ENCODE results near the gene GYPA.
"Not testable (repeated sequence)": the region's sequence is repeated elsewhere in the genome, so short reads cannot be mapped to it uniquely, and the experiment has no call there.

Gene GYPA

GRCh38 chr4:144128709-144129320, 11.7 kb downstream of the GYPA start:
- DNase-seq (ENCODE audit: low spot score) = not testable (repeated sequence)

GRCh38 chr4:144125109-144125508, 15.4 kb downstream of the GYPA start:
- not testable (repeated sequence) for DNase-seq (ENCODE audit: low spot score)

- DNase-seq (ENCODE audit: low spot score) = not testable (repeated sequence)
These were observed 16.4 kb downstream of the GYPA start for GRCh38 chr4:144123982-144124635.

DNA sequence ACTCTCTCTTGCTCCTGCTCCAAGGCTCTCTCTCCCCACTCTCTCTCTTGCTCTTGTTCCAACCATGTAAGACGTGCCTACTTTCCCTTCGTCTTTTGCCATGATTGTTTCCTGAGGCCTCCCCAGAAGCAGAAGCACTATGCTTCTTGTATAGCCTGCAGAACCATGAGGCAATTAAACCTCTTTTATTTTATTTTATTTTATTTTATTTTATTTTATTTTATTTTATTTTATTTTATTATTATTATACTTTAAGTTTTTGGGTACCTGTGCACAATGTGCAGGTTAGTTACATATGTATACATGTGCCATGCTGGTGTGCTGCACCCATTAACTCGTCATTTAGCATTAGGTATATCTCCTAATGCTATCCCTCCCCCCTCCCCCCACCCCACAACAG, 17.2 kb downstream of the GYPA start:
- DNase-seq (ENCODE audit: low spot score) = not testable (repeated sequence)

DNA sequence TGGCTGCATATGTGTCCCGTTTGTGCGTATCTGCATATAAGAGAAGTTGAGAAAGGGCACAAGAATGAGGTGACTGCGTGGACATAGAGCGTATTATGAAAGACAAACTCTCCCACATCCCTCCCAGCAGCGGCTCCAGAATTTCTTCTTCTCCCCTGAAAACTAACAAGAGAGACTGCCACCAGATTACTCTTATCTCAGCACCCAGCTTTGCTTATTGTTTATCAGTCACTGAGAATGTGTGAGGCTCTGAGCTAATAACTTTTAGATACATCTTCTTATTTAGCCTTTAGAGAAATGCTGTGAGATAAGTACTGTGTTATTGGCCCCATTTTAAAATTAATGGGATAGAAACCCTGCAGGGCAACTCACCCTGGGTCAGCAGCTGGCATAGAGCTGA, 20.8 kb downstream of the GYPA start:
- DNase-seq (ENCODE audit: low spot score) = not testable (repeated sequence)

DNA sequence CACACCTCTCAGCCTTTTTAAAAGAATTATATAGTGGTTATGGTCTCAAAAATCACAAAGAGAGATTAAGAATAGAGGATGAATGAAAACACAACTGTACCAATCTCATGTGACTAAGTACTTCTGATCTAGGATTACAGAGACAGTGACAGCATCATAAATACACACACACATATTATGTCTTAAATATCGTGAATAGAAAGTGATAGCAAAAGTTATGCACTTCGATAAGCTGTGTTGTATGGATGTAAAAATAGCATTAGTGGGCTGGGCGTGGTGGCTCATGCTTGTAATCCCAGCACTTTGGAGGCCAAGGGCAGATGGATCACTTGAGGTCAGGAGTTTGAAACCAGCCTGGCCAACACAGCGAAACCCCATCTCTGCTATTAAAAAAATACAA, 25.0 kb downstream of the GYPA start:
- DNase-seq (ENCODE audit: low spot score) = no peak

- DNase-seq (ENCODE audit: low spot score) = no peak
These were observed 27.0 kb downstream of the GYPA start for GRCh38 chr4:144113546-144113945.

GRCh38 chr4:144104509-144105130, 35.9 kb downstream of the GYPA start:
- no peak for DNase-seq (ENCODE audit: low spot score)

DNA sequence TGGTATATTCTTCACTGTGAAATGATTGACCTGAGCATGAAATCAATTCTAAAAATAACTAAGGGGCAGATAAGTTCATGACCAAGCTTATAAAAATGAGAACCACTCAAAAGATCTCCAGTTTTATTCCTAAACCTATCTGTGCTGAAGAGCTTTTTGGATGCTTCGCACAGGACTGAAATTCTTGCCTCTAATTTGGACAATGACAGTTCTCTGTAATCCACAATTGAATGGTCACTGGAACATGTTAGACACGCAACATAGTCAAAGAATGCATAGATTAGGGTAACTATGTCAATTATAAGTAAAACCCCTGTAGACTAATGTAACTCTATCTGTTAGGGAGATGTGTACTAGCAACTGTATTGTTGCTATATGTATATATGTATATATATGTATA, 42.7 kb downstream of the GYPA start:
- DNase-seq (ENCODE audit: low spot score) = not testable (repeated sequence)

DNA sequence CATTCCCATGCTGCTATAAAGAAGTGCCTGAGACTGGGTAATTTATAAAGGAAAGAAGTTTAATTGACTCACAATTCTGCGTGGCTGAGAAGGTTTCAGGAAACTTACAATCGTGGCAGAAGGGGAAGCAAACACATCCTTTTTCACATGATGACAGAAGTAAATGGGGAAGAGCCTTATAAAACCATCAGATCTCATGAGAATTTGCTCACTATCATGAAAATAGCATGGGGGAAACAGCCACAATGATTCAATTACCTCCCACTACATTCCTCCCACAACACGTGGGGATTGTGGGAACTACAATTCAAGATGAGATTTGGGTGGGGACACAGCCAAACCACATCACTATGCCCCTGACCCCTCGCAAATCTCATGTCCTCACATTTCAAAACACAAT, 46.5 kb downstream of the GYPA start:
- not testable (repeated sequence) for DNase-seq (ENCODE audit: low spot score)

DNA sequence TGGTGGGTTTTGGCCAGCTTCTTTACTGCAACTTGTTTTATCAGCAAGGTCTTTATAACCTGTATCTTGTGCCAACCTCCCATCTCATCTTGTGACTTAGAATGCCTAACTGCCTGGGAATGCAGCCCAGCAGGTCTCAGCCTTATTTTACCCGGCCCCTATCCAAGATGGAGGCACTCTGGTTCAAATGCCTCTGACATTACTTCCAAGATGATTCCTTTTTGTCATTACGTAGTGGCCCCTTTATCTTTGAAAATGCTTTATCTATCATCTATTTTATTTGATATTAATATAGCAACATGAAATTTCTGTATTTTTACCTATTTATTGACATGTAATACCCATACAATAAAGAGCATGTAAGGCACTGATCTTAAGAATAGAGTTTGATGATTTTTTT, 49.3 kb downstream of the GYPA start:
- not testable (repeated sequence) for DNase-seq (ENCODE audit: low spot score)

GRCh38 chr4:144090744-144091143, 49.8 kb downstream of the GYPA start:
- DNase-seq (ENCODE audit: low spot score) = no peak

- not testable (repeated sequence) for DNase-seq (ENCODE audit: low spot score)
These were observed 58.5 kb downstream of the GYPA start for GRCh38 chr4:144082053-144082452.

GRCh38 chr4:144080135-144080534, 60.4 kb downstream of the GYPA start:
- DNase-seq (ENCODE audit: low spot score) = not testable (repeated sequence)

DNA sequence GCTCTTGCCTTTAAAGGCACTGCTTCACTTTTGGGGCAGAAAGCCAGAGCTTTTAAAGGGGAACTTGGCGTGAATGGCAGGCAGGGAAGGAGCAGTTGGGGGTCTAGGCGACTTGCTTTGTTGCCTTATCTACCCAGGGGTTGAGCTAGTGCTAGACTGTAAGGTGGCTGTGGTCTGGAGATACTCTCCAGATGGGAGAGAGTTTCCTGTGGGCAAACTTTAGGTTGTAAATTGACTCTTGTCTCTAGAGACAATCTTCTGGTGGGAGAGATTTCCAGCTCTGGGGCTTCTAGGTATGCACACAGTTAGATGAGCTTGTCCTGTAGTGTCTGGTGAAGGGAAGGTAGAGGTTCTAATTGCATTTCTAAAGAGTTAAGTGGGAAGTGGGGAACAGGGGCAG, 61.8 kb downstream of the GYPA start:
- not testable (repeated sequence) for DNase-seq (ENCODE audit: low spot score)

GRCh38 chr4:144061556-144061955, 79.0 kb downstream of the GYPA start:
- DNase-seq (ENCODE audit: low spot score) = not testable (repeated sequence)

DNA sequence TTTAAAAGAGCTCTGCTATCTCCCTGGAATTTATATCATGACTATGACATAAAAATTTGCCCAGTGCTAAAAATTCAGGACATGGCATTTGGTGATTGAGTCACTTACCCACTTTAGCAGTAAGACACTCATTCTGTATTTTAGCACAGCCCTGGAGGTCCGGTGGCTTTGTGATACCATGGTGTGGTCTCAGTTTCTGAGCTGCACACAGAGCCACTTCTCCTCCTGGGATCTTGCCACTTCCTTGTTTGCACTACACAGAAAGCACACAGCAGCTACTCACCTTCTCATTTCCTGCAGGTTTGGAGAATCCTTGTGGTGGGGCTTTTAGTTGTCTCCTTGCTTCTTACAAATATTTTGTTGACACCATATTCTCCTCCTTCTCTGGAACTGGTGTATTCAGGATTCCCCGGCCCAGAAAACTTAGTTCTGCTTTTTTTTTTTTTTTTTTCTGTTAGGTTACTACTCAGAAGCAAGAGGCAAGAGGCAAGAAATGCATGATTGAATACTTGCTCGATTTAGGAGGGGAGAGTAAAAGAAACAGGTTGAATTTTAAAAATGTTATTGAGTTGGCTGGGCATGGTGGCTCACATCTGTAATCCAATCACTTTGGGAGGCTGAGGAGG, 80.2 kb downstream of the GYPA start:
- not testable (repeated sequence) for DNase-seq (ENCODE audit: low spot score)
